ENCODE measurements around the gene ARHGAP6.

Gene ARHGAP6

GRCh38 chrX:11665168-11666111, at the start of gene ARHGAP6:
ARHGAP6 (minus strand) TSS chrX:11665920; CDS start chrX:11664828, 1,092 bp downstream.
- no peak for DNase-seq

- DNase-seq, result no peak
These were observed 39.2 kb upstream of the ARHGAP6 start for GRCh38 chrX:11704725-11705495.

GRCh38 chrX:11703855-11704254, 38.1 kb upstream of the ARHGAP6 start:
- no peak for DNase-seq

- no peak for DNase-seq
These were observed 37.4 kb upstream of the ARHGAP6 start for GRCh38 chrX:11702965-11703631.

GRCh38 chrX:11702420-11702819, 36.7 kb upstream of the ARHGAP6 start:
- DNase-seq, result no peak

- DNase-seq, result no peak
These were observed 33.0 kb upstream of the ARHGAP6 start for GRCh38 chrX:11698702-11699101.

- no peak for DNase-seq
These were observed 22.5 kb upstream of the ARHGAP6 start for GRCh38 chrX:11688201-11688600.

GRCh38 chrX:11687157-11687556, 21.4 kb upstream of the ARHGAP6 start:
- no peak for DNase-seq

GRCh38 chrX:11683057-11683456, 17.3 kb upstream of the ARHGAP6 start:
- no peak for DNase-seq

- DNase-seq, result no peak
These were observed 12.4 kb upstream of the ARHGAP6 start for GRCh38 chrX:11678158-11678557.

GRCh38 chrX:11672213-11672612, 6.5 kb upstream of the ARHGAP6 start:
- no peak for DNase-seq

- no peak for DNase-seq
These were observed 4.6 kb upstream of the ARHGAP6 start for GRCh38 chrX:11670316-11670715.

- no peak for DNase-seq
These were observed 1.4 kb upstream of the ARHGAP6 start for GRCh38 chrX:11666952-11667685.

- DNase-seq, result no peak
These were observed 444 bp upstream of the ARHGAP6 start for GRCh38 chrX:11666164-11666563.

- no peak for DNase-seq
These were observed 1.2 kb downstream of the ARHGAP6 start for GRCh38 chrX:11664211-11665167.

GRCh38 chrX:11663875-11664210, 1.9 kb downstream of the ARHGAP6 start:
- DNase-seq, result no peak

- no peak for DNase-seq
These were observed 10.3 kb downstream of the ARHGAP6 start for GRCh38 chrX:11655282-11656015.

GRCh38 chrX:11648705-11649519, 16.8 kb downstream of the ARHGAP6 start:
- DNase-seq, result no peak

- DNase-seq, result no peak
These were observed 18.6 kb downstream of the ARHGAP6 start for GRCh38 chrX:11647138-11647537.
